GM19238 (cell line): ENCODE data around the gene UPK2.
"Not testable (repeated sequence)": the region's sequence is repeated elsewhere in the genome, so short reads cannot be mapped to it uniquely, and the experiment has no call there.

Source experiments
- DNase-seq: peaks from one replicate; pipeline ENCODE4 v3.0.0; 2011; ENCODE audit warnings: low spot score; ENCODE audit not compliant: insufficient read length

The UPK2 gene

DNA sequence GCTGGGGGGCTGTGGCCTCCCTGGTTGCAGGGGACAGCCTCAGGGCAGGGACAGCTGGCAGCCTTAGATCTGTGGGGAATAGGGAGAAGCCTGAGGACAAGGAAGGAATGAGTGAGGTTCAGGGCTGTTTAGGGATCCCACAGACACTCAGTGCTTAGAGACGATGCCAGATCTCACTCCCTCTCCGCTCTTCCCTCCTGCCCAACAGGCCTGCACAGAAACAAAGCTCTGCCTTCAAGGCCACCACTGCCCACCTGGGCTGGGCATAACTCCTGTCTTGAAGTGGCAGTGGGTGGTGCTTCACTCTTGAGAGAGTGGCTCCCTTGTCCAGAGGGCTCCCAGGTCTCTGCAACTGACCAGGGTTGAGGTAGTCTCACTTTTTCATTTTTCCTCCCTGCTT is 28.7 kb downstream of the UPK2 start:
- no peak for DNase-seq

DNA sequence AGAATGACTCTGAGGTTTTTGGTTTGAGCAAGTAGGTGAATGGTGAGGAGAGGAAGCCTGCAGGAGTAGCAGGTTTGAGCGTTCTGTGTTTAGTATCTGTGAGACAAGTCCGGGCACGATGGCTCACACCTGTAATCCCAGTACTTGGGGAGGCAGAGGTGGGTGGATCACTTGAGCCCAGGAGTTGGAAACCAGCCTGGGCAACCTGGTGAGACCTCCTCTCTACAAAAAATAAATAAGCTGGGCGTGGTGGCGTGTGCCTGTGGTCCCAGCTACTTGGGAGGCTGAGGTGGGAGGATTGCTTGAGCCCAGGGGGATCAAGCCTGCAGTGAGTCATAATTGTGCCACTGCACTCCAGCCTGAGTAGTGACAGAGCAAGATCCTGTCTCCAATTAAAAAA is 32.2 kb downstream of the UPK2 start:
- DNase-seq: no peak

GRCh38 chr11:118991486-118992038 is 35.5 kb downstream of the UPK2 start:
- DNase-seq: not testable (repeated sequence)

DNA sequence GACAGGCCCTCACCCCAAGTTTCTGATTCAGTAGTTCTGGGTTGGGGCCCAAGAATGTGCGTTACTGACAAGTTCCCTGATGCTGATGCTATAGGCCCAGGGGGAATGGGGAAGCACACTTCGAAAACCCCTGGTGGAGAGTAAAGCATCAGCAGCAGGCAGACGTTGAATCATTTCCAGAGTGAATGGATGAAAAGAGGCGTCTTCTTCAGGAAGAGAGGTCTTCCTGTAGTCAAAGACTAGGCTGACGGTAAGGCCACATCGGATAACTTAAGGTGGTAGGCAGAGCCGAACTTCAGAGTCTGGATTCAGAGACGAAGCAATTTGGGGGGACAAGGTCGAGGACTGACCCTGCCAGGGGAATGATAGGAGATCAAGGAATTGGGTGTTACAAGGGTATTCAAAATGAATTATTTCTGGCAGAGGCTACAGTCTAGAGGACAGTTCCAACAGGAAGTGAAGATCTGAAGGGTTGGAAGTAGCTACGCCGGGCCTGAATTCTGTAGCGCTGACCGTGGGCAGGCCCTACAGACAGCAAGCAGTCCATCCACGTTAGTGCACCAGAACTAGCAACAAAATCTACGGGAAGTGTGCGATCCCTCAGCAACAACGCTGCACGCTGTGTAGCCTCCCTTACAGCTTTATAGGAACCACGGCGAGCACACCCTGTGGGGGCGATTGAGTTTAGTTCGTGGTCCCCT is 41.0 kb downstream of the UPK2 start:
- DNase-seq: peak; percentile 63

- peak; percentile 97 for DNase-seq
These were observed 41.7 kb downstream of the UPK2 start, which contains the start of gene CENATAC for GRCh38 chr11:118997627-118998387. CENATAC (plus strand) TSS chr11:118998138; CDS start chr11:118998198, 60 bp downstream.

DNA sequence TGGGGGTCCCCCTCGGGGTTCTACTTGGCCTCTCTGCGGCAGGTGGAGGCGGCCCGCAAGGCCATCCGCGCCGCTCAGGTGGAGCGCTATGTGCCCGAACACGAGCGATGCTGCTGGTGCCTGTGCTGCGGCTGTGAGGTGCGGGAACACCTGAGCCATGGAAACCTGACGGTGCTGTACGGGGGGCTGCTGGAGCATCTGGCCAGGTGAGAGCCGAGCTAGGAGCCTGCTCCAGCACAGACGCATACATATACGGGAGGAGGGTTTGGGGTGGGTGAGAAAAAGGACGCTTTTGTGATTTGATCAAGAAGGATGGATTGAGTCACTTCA is 42.3 kb downstream of the UPK2 start:
- no peak for DNase-seq

DNA sequence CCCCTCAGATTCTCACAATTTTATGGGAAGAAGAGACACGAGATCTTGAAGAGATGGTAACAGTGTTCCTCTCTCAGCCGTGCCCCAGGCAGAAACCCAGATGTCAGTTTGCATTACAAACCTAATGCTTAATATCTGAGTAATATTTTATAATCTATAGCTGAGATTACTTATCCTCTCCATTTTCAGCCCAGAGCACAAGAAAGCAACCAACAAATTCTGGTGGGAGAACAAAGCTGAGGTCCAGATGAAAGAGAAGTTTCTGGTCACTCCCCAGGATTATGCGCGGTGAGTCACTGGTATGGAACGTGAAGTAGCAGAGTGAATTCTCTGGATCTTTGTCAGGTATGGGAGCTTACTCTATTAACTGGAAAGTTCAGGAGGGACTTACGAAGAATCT is 42.7 kb downstream of the UPK2 start:
- DNase-seq: no peak

DNA sequence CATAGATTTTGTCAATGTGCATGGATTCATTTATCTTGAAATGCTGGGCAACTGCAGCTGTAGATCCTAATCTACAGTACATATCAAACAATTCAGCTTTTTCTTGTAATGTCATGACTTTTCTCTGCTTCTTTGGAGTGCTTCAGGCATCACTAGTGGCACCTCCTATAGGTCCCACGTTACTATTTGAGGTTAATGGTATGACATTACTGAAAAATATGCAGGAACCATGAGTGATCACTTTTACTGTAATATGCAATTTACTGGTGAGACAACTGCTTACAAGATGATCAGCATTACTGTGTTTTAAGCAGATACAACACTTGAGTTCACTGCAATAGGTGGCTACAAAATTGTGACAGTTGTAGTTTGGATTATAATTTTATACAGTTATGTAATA is 44.8 kb downstream of the UPK2 start:
- no peak for DNase-seq

- no peak for DNase-seq
These were observed 50.6 kb downstream of the UPK2 start for GRCh38 chr11:119006656-119007055.
